Osteocyte (in vitro differentiated cells): ENCODE measurements around the gene ETNPPL. TPM values are rescaled to one million over a fixed set of nuclear protein-coding genes. Genes with fewer than 3 reads are reported as not detected.

Experiments used
- DNase-seq: peaks from one replicate; pipeline ENCODE4 v3.0.0; 2021; ENCODE audit warnings: mixed read lengths; ENCODE audit not compliant: unreplicated experiment; ENCODE audit errors: extremely low spot score
- H3K27ac Mint-ChIP-seq: one replicate; pipeline ENCODE4 v1.8.0; 2021; ENCODE audit warnings: mild to moderate bottlenecking, mixed read lengths; ENCODE audit not compliant: unreplicated experiment
- H3K27me3 Mint-ChIP-seq: one replicate; pipeline ENCODE4 v1.8.0; 2021; ENCODE audit warnings: mixed read lengths; ENCODE audit not compliant: unreplicated experiment
- H3K36me3 Mint-ChIP-seq: one replicate; pipeline ENCODE4 v1.8.0; 2021; ENCODE audit warnings: mixed read lengths; ENCODE audit not compliant: unreplicated experiment
- H3K4me1 Mint-ChIP-seq: one replicate; pipeline ENCODE4 v1.8.0; 2021; ENCODE audit warnings: mixed read lengths; ENCODE audit not compliant: unreplicated experiment
- H3K4me3 Mint-ChIP-seq: one replicate; pipeline ENCODE4 v1.8.0; 2021; ENCODE audit warnings: mild to moderate bottlenecking, moderate library complexity, mixed read lengths; ENCODE audit not compliant: unreplicated experiment
- H3K9me3 Mint-ChIP-seq: one replicate; pipeline ENCODE4 v1.8.0; 2021; ENCODE audit warnings: mixed read lengths; ENCODE audit not compliant: unreplicated experiment
- total RNA-seq: library from RNA; stranded (reverse); gene quantifications from 2 replicates; pipeline ENCODE4 v1.2.1, GENCODE V29; 2021
- TF ChIP-seq, protein P1 (sequence below): fragments of 200-600 bp; sonication (generic); IDR thresholded peaks from 2 replicates; pipeline ENCODE4 v1.5.0; 2021; ENCODE audit warnings: antibody characterized with exemption, mild to moderate bottlenecking, moderate library complexity

ETNPPL gene
- total RNA-seq, 1 donor from 2014 or later: not detected

DNA sequence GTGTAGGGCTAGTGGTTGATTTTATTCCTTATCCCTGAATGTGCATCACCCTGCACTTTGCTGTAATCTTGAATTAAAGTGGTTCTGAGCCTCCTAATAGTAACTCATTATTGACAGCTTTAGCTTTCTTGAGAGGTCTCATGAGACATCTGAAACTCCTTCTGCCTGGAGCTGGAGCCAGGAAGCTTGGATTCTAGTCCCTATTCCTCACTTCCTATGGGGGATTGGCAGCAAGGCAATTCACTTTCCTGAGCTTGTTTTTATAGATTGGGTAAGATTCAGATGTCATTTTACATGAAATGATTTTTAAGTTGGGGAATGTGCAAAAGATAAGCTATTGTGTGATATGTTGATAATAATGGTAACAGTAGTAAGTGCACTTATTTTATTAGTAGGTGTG is 17.1 kb upstream of the ETNPPL start:
- TF ChIP-seq, protein P1, sequence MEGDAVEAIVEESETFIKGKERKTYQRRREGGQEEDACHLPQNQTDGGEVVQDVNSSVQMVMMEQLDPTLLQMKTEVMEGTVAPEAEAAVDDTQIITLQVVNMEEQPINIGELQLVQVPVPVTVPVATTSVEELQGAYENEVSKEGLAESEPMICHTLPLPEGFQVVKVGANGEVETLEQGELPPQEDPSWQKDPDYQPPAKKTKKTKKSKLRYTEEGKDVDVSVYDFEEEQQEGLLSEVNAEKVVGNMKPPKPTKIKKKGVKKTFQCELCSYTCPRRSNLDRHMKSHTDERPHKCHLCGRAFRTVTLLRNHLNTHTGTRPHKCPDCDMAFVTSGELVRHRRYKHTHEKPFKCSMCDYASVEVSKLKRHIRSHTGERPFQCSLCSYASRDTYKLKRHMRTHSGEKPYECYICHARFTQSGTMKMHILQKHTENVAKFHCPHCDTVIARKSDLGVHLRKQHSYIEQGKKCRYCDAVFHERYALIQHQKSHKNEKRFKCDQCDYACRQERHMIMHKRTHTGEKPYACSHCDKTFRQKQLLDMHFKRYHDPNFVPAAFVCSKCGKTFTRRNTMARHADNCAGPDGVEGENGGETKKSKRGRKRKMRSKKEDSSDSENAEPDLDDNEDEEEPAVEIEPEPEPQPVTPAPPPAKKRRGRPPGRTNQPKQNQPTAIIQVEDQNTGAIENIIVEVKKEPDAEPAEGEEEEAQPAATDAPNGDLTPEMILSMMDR: no peak
- H3K27ac Mint-ChIP-seq: no peak overlapping the region

GRCh38 chr4:108777388-108777787 is 14.5 kb upstream of the ETNPPL start:
- TF ChIP-seq, protein P1: no peak
- no peaks in the 10 kb centered on the region for H3K4me1 Mint-ChIP-seq
- no peaks in the 10 kb centered on the region for H3K9me3 Mint-ChIP-seq
- DNase-seq: no peak
- H3K4me3 Mint-ChIP-seq: no peak overlapping the region
- H3K36me3 Mint-ChIP-seq: no peaks in the 10 kb centered on the region
- peaks cover 10% of the 10 kb centered on the region for H3K27me3 Mint-ChIP-seq
- H3K27ac Mint-ChIP-seq: no peak overlapping the region

More for the DNA sequence above, 17.1 kb upstream of the ETNPPL start:
- H3K36me3 Mint-ChIP-seq: no peaks in the 10 kb centered on the region
- no peaks in the 10 kb centered on the region for H3K9me3 Mint-ChIP-seq
- H3K4me3 Mint-ChIP-seq: no peak overlapping the region
- peaks cover 10% of the 10 kb centered on the region for H3K27me3 Mint-ChIP-seq
- H3K4me1 Mint-ChIP-seq: no peaks in the 10 kb centered on the region
- no peak for DNase-seq

GRCh38 chr4:108775921-108776320 is 13.1 kb upstream of the ETNPPL start:
- DNase-seq: no peak
- Mint-ChIP-seq H3K9me3 (no peaks in the 10 kb centered on the region), H3K4me3 (no peak overlapping the region), H3K36me3 (no peaks in the 10 kb centered on the region), H3K4me1 (no peaks in the 10 kb centered on the region), H3K27ac (no peak overlapping the region), H3K27me3 (peaks cover 10% of the 10 kb centered on the region)
- TF ChIP-seq, protein P1: no peak

DNA sequence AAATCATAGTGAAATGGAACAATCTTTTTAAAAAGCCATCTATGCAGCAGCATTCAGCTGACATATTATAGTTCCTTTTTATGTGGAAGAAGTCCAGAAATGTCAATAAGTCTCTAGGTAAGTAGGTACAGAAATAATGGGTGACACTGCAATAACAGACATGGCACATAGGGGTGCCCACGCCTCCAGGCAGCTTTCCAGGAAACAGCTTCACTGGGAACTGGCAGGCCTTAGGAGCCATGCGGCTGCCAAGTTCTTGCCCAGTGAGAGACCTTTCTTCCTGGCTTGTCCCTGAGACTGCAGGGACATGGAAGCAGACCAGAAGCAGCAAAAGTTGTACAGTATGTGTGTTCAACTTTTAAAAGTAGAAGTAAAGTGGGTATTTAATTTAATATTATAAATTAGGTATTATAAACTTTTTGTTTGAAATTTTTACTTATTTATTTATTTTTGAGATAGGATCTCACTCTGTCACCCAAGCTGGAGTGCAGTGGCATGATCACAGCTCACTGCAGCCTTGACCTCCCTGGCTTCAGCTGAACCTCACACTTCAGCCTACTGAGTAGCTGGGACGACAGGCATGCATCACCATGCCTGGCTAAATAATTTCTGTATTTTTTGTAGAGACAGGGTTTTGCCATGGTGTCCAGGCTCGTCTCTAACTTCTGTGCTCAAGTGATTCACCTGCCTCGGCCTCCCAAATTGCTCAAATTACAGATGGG is 12.1 kb upstream of the ETNPPL start:
- Mint-ChIP-seq H3K27me3 (peaks cover 9% of the 10 kb centered on the region), H3K9me3 (no peaks in the 10 kb centered on the region), H3K27ac (no peak overlapping the region), H3K36me3 (no peaks in the 10 kb centered on the region), H3K4me3 (no peak overlapping the region), H3K4me1 (no peaks in the 10 kb centered on the region)
- no peak for DNase-seq
- TF ChIP-seq, protein P1: no peak

GRCh38 chr4:108772402-108772801 is 9.5 kb upstream of the ETNPPL start:
- H3K27ac Mint-ChIP-seq: no peak overlapping the region
- no peaks in the 10 kb centered on the region for H3K4me1 Mint-ChIP-seq
- H3K36me3 Mint-ChIP-seq: no peaks in the 10 kb centered on the region

More at GRCh38 chr4:108772402-108772801, 9.5 kb upstream of the ETNPPL start:
- TF ChIP-seq, protein P1: no peak
- peaks cover 6% of the 10 kb centered on the region for H3K27me3 Mint-ChIP-seq
- no peaks in the 10 kb centered on the region for H3K9me3 Mint-ChIP-seq
- no peak for DNase-seq
- no peak overlapping the region for H3K4me3 Mint-ChIP-seq
